ENCODE results near the gene TNIK. TPM values are rescaled to one million over a fixed set of nuclear protein-coding genes. Genes with fewer than 3 reads are reported as not detected.

TNIK gene
- total and polyA plus RNA-seq, 10 of the 15 experiments (the other 5 are each of a cell fraction or from before 2014, with no cell fraction given) = 13.9 to 74.3 (median 48.2) TPM

DNA sequence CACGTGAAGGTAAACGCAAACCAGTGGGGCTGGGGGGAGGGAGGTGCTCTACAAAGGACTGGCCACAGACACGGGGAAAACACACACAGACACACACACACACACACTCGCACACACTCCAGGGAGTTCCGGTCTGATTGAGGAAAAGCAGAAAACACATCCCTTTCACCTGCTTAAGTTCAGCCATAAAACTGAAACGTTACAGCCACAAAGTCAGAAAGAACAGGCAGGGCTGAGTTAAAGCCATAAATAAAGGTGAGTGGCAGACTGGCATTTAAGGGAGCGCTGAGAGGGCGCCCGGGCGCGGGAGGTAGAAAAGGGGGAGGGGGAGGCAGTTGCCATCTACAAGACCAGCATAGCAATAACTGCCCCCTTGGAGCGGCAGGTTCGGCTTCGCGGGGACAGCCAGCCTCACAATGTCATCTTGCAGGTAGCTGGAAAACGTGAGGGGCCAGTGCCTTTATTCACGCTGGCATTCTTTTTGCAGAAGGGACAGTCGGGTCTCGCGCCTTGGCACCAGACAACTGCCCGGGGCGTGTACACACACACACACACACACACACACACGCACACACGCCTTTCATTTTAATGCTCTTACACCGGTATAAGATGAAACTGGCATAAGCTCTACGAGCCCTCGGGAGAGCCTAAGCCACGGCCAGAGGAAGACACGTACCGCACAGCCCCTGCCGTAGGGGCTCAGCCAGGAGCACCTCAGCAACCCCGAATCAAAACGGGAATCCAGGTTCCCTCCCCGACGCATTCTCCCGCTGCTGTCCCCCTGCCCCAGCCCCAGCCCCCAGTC is 866 bp downstream of the TNIK start (continued):
- TF ChIP-seq, protein P1, sequence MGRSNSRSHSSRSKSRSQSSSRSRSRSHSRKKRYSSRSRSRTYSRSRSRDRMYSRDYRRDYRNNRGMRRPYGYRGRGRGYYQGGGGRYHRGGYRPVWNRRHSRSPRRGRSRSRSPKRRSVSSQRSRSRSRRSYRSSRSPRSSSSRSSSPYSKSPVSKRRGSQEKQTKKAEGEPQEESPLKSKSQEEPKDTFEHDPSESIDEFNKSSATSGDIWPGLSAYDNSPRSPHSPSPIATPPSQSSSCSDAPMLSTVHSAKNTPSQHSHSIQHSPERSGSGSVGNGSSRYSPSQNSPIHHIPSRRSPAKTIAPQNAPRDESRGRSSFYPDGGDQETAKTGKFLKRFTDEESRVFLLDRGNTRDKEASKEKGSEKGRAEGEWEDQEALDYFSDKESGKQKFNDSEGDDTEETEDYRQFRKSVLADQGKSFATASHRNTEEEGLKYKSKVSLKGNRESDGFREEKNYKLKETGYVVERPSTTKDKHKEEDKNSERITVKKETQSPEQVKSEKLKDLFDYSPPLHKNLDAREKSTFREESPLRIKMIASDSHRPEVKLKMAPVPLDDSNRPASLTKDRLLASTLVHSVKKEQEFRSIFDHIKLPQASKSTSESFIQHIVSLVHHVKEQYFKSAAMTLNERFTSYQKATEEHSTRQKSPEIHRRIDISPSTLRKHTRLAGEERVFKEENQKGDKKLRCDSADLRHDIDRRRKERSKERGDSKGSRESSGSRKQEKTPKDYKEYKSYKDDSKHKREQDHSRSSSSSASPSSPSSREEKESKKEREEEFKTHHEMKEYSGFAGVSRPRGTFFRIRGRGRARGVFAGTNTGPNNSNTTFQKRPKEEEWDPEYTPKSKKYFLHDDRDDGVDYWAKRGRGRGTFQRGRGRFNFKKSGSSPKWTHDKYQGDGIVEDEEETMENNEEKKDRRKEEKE (IDR thresholded peaks at IDR 0.05) = no peak
- TF ChIP-seq, protein P2, sequence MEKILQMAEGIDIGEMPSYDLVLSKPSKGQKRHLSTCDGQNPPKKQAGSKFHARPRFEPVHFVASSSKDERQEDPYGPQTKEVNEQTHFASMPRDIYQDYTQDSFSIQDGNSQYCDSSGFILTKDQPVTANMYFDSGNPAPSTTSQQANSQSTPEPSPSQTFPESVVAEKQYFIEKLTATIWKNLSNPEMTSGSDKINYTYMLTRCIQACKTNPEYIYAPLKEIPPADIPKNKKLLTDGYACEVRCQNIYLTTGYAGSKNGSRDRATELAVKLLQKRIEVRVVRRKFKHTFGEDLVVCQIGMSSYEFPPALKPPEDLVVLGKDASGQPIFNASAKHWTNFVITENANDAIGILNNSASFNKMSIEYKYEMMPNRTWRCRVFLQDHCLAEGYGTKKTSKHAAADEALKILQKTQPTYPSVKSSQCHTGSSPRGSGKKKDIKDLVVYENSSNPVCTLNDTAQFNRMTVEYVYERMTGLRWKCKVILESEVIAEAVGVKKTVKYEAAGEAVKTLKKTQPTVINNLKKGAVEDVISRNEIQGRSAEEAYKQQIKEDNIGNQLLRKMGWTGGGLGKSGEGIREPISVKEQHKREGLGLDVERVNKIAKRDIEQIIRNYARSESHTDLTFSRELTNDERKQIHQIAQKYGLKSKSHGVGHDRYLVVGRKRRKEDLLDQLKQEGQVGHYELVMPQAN (conservative IDR thresholded peaks at IDR 0.05) = no peak; the same call in 1 of the 2 replicates
- TF ChIP-seq ZZZ3 (IDR thresholded peaks at IDR 0.05; ENCODE audit: control insufficient read depth, insufficient read length, low read depth) (no peak), SIX5 (IDR thresholded peaks at IDR 0.05; ENCODE audit: low read depth, low read length, severe bottlenecking) (no peak), CHD2 (IDR thresholded peaks at IDR 0.05; ENCODE audit: borderline replicate concordance, low read depth, low read length) (no peak), CHD1 (IDR thresholded peaks at IDR 0.05; ENCODE audit: low read depth, low read length) (no peak), FOS (IDR thresholded peaks at IDR 0.05; ENCODE audit: borderline replicate concordance, extremely low read depth, insufficient read length) (no peak), ZBED1 (IDR thresholded peaks at IDR 0.05; ENCODE audit: borderline replicate concordance) (no peak), NFXL1 (IDR thresholded peaks at IDR 0.05; ENCODE audit: borderline replicate concordance) (no peak), TAF1 (IDR thresholded peaks at IDR 0.05; ENCODE audit: borderline replicate concordance, low read depth, low read length) (no peak)
- TF ChIP-seq, protein P3, sequence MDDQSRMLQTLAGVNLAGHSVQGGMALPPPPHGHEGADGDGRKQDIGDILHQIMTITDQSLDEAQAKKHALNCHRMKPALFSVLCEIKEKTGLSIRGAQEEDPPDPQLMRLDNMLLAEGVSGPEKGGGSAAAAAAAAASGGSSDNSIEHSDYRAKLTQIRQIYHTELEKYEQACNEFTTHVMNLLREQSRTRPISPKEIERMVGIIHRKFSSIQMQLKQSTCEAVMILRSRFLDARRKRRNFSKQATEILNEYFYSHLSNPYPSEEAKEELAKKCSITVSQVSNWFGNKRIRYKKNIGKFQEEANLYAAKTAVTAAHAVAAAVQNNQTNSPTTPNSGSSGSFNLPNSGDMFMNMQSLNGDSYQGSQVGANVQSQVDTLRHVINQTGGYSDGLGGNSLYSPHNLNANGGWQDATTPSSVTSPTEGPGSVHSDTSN (IDR thresholded peaks at IDR 0.05; ENCODE audit: insufficient replicate concordance, low read depth, low read length) = peak; percentile 66
- TF ChIP-seq, protein P4, sequence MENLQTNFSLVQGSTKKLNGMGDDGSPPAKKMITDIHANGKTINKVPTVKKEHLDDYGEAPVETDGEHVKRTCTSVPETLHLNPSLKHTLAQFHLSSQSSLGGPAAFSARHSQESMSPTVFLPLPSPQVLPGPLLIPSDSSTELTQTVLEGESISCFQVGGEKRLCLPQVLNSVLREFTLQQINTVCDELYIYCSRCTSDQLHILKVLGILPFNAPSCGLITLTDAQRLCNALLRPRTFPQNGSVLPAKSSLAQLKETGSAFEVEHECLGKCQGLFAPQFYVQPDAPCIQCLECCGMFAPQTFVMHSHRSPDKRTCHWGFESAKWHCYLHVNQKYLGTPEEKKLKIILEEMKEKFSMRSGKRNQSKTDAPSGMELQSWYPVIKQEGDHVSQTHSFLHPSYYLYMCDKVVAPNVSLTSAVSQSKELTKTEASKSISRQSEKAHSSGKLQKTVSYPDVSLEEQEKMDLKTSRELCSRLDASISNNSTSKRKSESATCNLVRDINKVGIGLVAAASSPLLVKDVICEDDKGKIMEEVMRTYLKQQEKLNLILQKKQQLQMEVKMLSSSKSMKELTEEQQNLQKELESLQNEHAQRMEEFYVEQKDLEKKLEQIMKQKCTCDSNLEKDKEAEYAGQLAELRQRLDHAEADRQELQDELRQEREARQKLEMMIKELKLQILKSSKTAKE (IDR thresholded peaks at IDR 0.05; ENCODE audit: low read depth, poor library complexity, severe bottlenecking) = peak; percentile 26
- TF ChIP-seq, protein P5, sequence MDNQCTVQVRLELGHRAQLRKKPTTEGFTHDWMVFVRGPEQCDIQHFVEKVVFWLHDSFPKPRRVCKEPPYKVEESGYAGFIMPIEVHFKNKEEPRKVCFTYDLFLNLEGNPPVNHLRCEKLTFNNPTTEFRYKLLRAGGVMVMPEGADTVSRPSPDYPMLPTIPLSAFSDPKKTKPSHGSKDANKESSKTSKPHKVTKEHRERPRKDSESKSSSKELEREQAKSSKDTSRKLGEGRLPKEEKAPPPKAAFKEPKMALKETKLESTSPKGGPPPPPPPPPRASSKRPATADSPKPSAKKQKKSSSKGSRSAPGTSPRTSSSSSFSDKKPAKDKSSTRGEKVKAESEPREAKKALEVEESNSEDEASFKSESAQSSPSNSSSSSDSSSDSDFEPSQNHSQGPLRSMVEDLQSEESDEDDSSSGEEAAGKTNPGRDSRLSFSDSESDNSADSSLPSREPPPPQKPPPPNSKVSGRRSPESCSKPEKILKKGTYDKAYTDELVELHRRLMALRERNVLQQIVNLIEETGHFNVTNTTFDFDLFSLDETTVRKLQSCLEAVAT (IDR thresholded peaks at IDR 0.05) = peak; percentile 66
- TF ChIP-seq, protein P6, sequence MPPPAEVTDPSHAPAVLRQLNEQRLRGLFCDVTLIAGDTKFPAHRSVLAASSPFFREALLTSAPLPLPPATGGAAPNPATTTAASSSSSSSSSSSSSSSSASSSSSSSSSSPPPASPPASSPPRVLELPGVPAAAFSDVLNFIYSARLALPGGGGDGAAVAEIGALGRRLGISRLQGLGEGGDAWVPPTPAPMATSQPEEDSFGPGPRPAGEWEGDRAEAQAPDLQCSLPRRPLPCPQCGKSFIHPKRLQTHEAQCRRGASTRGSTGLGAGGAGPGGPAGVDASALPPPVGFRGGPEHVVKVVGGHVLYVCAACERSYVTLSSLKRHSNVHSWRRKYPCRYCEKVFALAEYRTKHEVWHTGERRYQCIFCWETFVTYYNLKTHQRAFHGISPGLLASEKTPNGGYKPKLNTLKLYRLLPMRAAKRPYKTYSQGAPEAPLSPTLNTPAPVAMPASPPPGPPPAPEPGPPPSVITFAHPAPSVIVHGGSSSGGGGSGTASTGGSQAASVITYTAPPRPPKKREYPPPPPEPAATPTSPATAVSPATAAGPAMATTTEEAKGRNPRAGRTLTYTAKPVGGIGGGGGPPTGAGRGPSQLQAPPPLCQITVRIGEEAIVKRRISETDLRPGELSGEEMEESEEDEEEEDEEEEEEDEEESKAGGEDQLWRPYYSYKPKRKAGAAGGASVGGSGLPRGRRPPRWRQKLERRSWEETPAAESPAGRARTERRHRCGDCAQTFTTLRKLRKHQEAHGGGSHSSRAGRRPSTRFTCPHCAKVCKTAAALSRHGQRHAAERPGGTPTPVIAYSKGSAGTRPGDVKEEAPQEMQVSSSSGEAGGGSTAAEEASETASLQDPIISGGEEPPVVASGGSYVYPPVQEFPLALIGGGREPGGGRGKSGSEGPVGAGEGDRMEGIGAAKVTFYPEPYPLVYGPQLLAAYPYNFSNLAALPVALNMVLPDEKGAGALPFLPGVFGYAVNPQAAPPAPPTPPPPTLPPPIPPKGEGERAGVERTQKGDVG (CRISPR knock-in tag; IDR thresholded peaks at IDR 0.05) = no peak

Data from GM12878 (cell line).